HepG2 (cell line): ENCODE measurements around the gene B4GALT1. TPM values are rescaled to one million over a fixed set of nuclear protein-coding genes. Genes with fewer than 3 reads are reported as not detected.

Experiments
- ARNT ChIP-seq: fragments of 450-650 bp; IDR thresholded peaks from 2 replicates; pipeline ENCODE4 v1.6.1; 2017
- CHCHD3 ChIP-seq: sonication (generic); formaldehyde crosslinking; IDR thresholded peaks from 2 replicates; pipeline ENCODE4 v1.8.0; 2022; ENCODE audit warnings: mild to moderate bottlenecking, missing genetic modification reagents, moderate library complexity
- DZIP1 ChIP-seq: sonication (generic); formaldehyde crosslinking; IDR thresholded peaks from 2 replicates; pipeline ENCODE4 v1.5.0; 2020; ENCODE audit warnings: mild to moderate bottlenecking, missing genetic modification reagents
- FOXM1 ChIP-seq: sonication (generic); formaldehyde crosslinking; IDR thresholded peaks from 2 replicates; pipeline ENCODE4 v1.5.0; 2020; ENCODE audit warnings: missing genetic modification reagents
- HBP1 ChIP-seq: IDR thresholded peaks from 2 replicates; pipeline ENCODE4 v1.6.1; 2016; ENCODE audit warnings: low read depth, control low read depth
- HHEX ChIP-seq: IDR thresholded peaks from 2 replicates; pipeline ENCODE4 v1.6.1; 2016; ENCODE audit warnings: control low read depth
- HINFP ChIP-seq: sonication (generic); formaldehyde crosslinking; IDR thresholded peaks from 2 replicates; pipeline ENCODE4 v1.4.0; 2020; ENCODE audit warnings: low read depth, mild to moderate bottlenecking, missing genetic modification reagents
- MIER2 ChIP-seq: IDR thresholded peaks from 2 replicates; pipeline ENCODE4 v1.6.1; 2016; ENCODE audit warnings: missing biosample characterization, missing genetic modification reagents
- MYC ChIP-seq: sonication (generic); formaldehyde crosslinking; IDR thresholded peaks from 2 replicates; pipeline ENCODE4 v1.9.0; 2021; ENCODE audit warnings: missing genetic modification reagents, borderline replicate concordance
- NFATC3 ChIP-seq: sonication (generic); formaldehyde crosslinking; IDR thresholded peaks from 2 replicates; pipeline ENCODE4 v1.5.1; 2020; ENCODE audit warnings: mild to moderate bottlenecking, missing genetic modification reagents
- NFIC ChIP-seq: IDR thresholded peaks from 2 replicates; pipeline ENCODE4 v1.6.1; 2012; ENCODE audit warnings: mild to moderate bottlenecking, low read length, inconsistent platforms
- NONO ChIP-seq, 2 experiments: fragments of 450-650 bp in 1 of 2; sonication (generic) in 1 of 2; formaldehyde crosslinking in 1 of 2; IDR thresholded peaks in 1 of 2; conservative IDR thresholded peaks in 1 of 2; 2 replicates each; pipeline versions ENCODE4 v1.6.1 to v1.8.0; 2017 to 2022; ENCODE audit warnings: mild to moderate bottlenecking in 1 of 2, missing genetic modification reagents in 1 of 2, moderate library complexity in 1 of 2
- PHB2 ChIP-seq: fragments of 450-650 bp; IDR thresholded peaks from 2 replicates; pipeline ENCODE4 v1.6.1; 2018; ENCODE audit not compliant: partially characterized antibody
- POLR2AphosphoS2 ChIP-seq: IDR thresholded peaks from 2 replicates; pipeline ENCODE4 v1.6.1; 2011; ENCODE audit warnings: low read depth, low read length, improper control_type of control experiment
- RNF2 ChIP-seq: fragments of 450-650 bp; conservative IDR thresholded peaks from 2 replicates; pipeline ENCODE4 v1.6.1; 2016; ENCODE audit warnings: low read depth
- SIN3B ChIP-seq: fragments of 150-350 bp; IDR thresholded peaks from 2 replicates; pipeline ENCODE4 v1.6.1; 2014; ENCODE audit warnings: low read length
- TIGD3 ChIP-seq: sonication (generic); formaldehyde crosslinking; IDR thresholded peaks from 2 replicates; pipeline ENCODE4 v1.5.1; 2020; ENCODE audit warnings: mild to moderate bottlenecking, missing genetic modification reagents, borderline replicate concordance
- ZKSCAN8 ChIP-seq: IDR thresholded peaks from 2 replicates; pipeline ENCODE4 v1.6.1; 2016; ENCODE audit warnings: borderline replicate concordance, missing genetic modification reagents, missing compliant biosample characterization
- ZNF20 ChIP-seq: sonication (generic); formaldehyde crosslinking; IDR thresholded peaks from 2 replicates; pipeline ENCODE4 v1.4.0; 2020; ENCODE audit warnings: mild to moderate bottlenecking, moderate library complexity, missing genetic modification reagents
- ZNF552 ChIP-seq: sonication (generic); formaldehyde crosslinking; IDR thresholded peaks from 2 replicates; pipeline ENCODE4 v1.9.0; 2022; ENCODE audit warnings: missing genetic modification reagents, mild to moderate bottlenecking, borderline replicate concordance
- ZNF629 ChIP-seq: sonication (generic); formaldehyde crosslinking; conservative IDR thresholded peaks from 2 replicates; pipeline ENCODE4 v1.5.0; 2020; ENCODE audit warnings: missing genetic modification reagents
- ZNF75D ChIP-seq: sonication (generic); formaldehyde crosslinking; IDR thresholded peaks from 2 replicates; pipeline ENCODE4 v1.8.1; 2023; ENCODE audit warnings: missing genetic modification reagents, mild to moderate bottlenecking, borderline replicate concordance
- ZNF784 ChIP-seq: sonication (generic); formaldehyde crosslinking; IDR thresholded peaks from 2 replicates; pipeline ENCODE4 v1.5.1; 2020; ENCODE audit warnings: missing genetic modification reagents, mild to moderate bottlenecking, borderline replicate concordance
- ZSCAN31 ChIP-seq: sonication (generic); formaldehyde crosslinking; IDR thresholded peaks from 2 replicates; pipeline ENCODE4 v1.5.0; 2020; ENCODE audit warnings: low read depth, mild to moderate bottlenecking, missing genetic modification reagents
- polyA plus RNA-seq, 8 experiments: library from polyadenylated mRNA; depleted of rRNA in 3 of 8; stranded (reverse) in 7 of 8; unstranded in 1 of 8; fragments of >200 nt; fragmentation: Illumina TruSeq in 4 of 8; extraction: Trizol in 4 of 8; gene quantifications; 2 replicates each; pipeline versions ENCODE4 v1.2.1 to v1.2.3, GENCODE V29; 2011 to 2016; ENCODE audit warnings: low read depth in 4 of 8, missing spikeins in 1 of 8, mixed read lengths in 1 of 8; ENCODE audit not compliant: insufficient read depth in 1 of 8
- total RNA-seq, 5 experiments: library from RNA; depleted of rRNA; stranded (reverse); fragments of >200 nt; fragmentation: Illumina TruSeq; extraction: Trizol; gene quantifications; 2 replicates each; pipeline ENCODE4 v1.2.3, GENCODE V29; 2016; ENCODE audit warnings: low read depth in 1 of 5

B4GALT1 gene
- total and polyA plus RNA-seq, 2 of the 13 experiments (the other 11 are each of a cell fraction or from before 2014, with no cell fraction given): 15.7 to 33.5 TPM

GRCh38 chr9:33162721-33163311 is 4.3 kb downstream of the B4GALT1 start (continued):
- no peak for TF ChIP-seq HBP1 (CRISPR knock-in tag)
- no peak for TF ChIP-seq ARNT
- no peak for TF ChIP-seq FOXM1 (CRISPR knock-in tag)
- TF ChIP-seq ZKSCAN8 (CRISPR knock-in tag): 0 out of 2 replicates have a peak, but pooled peaks have one; percentile 39
- TF ChIP-seq HHEX (CRISPR knock-in tag): no peak
- TF ChIP-seq ZNF552 (CRISPR knock-in tag): no peak
- no peak for TF ChIP-seq HINFP (CRISPR knock-in tag)
- TF ChIP-seq POLR2AphosphoS2: no peak
- no peak for TF ChIP-seq DZIP1
- 0 out of 2 replicates have a peak, but pooled peaks have one; percentile 44 for TF ChIP-seq MYC (CRISPR knock-in tag)
- no peak for TF ChIP-seq ZNF629
- no peak for TF ChIP-seq ZNF20 (CRISPR knock-in tag)
- TF ChIP-seq TIGD3 (CRISPR knock-in tag): no peak
- TF ChIP-seq NFIC: no peak
- no peak for TF ChIP-seq NONO (IDR thresholded peaks at IDR 0.05)
- TF ChIP-seq NONO (CRISPR knock-in tag; conservative IDR thresholded peaks at IDR 0.05): 0 out of 2 replicates have a peak, but pooled peaks have one; percentile 32
- no peak for TF ChIP-seq ZNF75D (CRISPR knock-in tag)
- TF ChIP-seq ZNF784 (CRISPR knock-in tag): no peak
- TF ChIP-seq RNF2: no peak
- no peak for TF ChIP-seq SIN3B
- TF ChIP-seq ZSCAN31 (CRISPR knock-in tag): no peak
- no peak for TF ChIP-seq MIER2
- no peak for TF ChIP-seq CHCHD3 (CRISPR knock-in tag)
- no peak for TF ChIP-seq NFATC3
- TF ChIP-seq PHB2: no peak
